T-cell (primary cell): ENCODE results near the gene BCAS3. TPM values are rescaled to one million over a fixed set of nuclear protein-coding genes. Genes with fewer than 3 reads are reported as not detected.
"Not testable (repeated sequence)": the region's sequence is repeated elsewhere in the genome, so short reads cannot be mapped to it uniquely, and the experiment has no call there.

ENCODE experiments used
- ATAC-seq, 4 experiments: fragments of 200-7000 bp in 3 of 4; fragments of 150-1000 bp in 1 of 4; cut with Tn5 transposase; replicated peaks in 1 of 4; 1 replicate in 3 of 4; 2 replicates in 1 of 4; pipeline ENCODE4 v1.10.0; 2021; ENCODE audit warnings: moderate library complexity in 3 of 4, mild to moderate bottlenecking in 2 of 4, moderate number of reproducible peaks in 1 of 4
- CTCF ChIA-PET, 2 donors: fragments of 300-600 bp; sonication (Branson Sonifier 250); formaldehyde crosslinking; loops; one replicate each; lab custom pipeline; 2022; ENCODE audit warnings: antibody characterized with exemption in 2 of 2; lab: Charles Lee
- POLR2A ChIA-PET, 2 donors: fragments of 300-600 bp; sonication (Branson Sonifier 250); formaldehyde crosslinking; loops; one replicate each; lab custom pipeline; 2022; ENCODE audit warnings: antibody characterized with exemption in 2 of 2; lab: Charles Lee
- DNase-seq, 35 experiments: peaks; one replicate each; pipeline versions ENCODE4 v3.0.0 to v3.0.0-alpha.2; 2013 to 2023
- H3K27ac ChIP-seq: one replicate; pipeline ENCODE4 v1.5.1; 2013; ENCODE audit warnings: low read length
- H3K27me3 ChIP-seq, 2 experiments: replicated peaks in 1 of 2; 1 replicate in 1 of 2; 2 replicates in 1 of 2; pipeline versions ENCODE4 v1.6.1 to v1.7.0; 2013; ENCODE audit warnings: low read length in 1 of 2, mixed read lengths in 1 of 2; ENCODE audit not compliant: control insufficient read depth in 2 of 2, insufficient read depth in 2 of 2; ENCODE audit errors: extremely low read depth in 1 of 2
- H3K36me3 ChIP-seq, 2 donors: 1 replicate in 1 of 2; 2 replicates in 1 of 2; pipeline versions ENCODE4 v1.6.1 to v1.7.0; 2013; ENCODE audit warnings: low read length in 1 of 2; ENCODE audit not compliant: control insufficient read depth in 2 of 2, insufficient read depth in 1 of 2; ENCODE audit errors: extremely low read depth in 1 of 2
- H3K4me1 ChIP-seq, 2 experiments: 1 replicate in 1 of 2; 2 replicates in 1 of 2; pipeline versions ENCODE4 v1.6.1 to v1.7.0; 2013; ENCODE audit warnings: low read length in 2 of 2, mixed read lengths in 1 of 2; ENCODE audit not compliant: insufficient read depth in 2 of 2, control insufficient read depth in 1 of 2; ENCODE audit errors: extremely low read depth in 1 of 2
- H3K4me3 ChIP-seq, 2 donors: 1 replicate in 1 of 2; 2 replicates in 1 of 2; pipeline versions ENCODE4 v1.5.1 to v1.7.0; 2013; ENCODE audit warnings: mild to moderate bottlenecking in 2 of 2, low read length in 1 of 2, moderate library complexity in 1 of 2; ENCODE audit not compliant: control insufficient read depth in 1 of 2; ENCODE audit errors: extremely low read depth in 1 of 2
- H3K9me3 ChIP-seq: 2 replicates; pipeline ENCODE4 v1.7.0; 2013
- H3K27ac Mint-ChIP-seq, 2 donors: one replicate each; pipeline ENCODE4 v1.8.0; 2020 to 2021; ENCODE audit warnings: mild to moderate bottlenecking in 2 of 2, mixed read lengths in 2 of 2
- H3K27me3 Mint-ChIP-seq, 2 donors: one replicate each; pipeline ENCODE4 v1.8.0; 2021 to 2022; ENCODE audit warnings: mixed read lengths in 2 of 2
- H3K36me3 Mint-ChIP-seq: one replicate; pipeline ENCODE4 v1.8.0; 2021; ENCODE audit warnings: mixed read lengths
- H3K4me1 Mint-ChIP-seq, 3 donors: one replicate each; pipeline ENCODE4 v1.8.0; 2020 to 2022; ENCODE audit warnings: mixed read lengths in 3 of 3, mild to moderate bottlenecking in 1 of 3
- H3K4me3 Mint-ChIP-seq, 3 donors: one replicate each; pipeline ENCODE4 v1.8.0; 2020 to 2022; ENCODE audit warnings: mild to moderate bottlenecking in 3 of 3, mixed read lengths in 3 of 3, moderate library complexity in 3 of 3
- H3K9me3 Mint-ChIP-seq, 3 donors: one replicate each; pipeline ENCODE4 v1.8.0; 2020 to 2022; ENCODE audit warnings: mixed read lengths in 3 of 3
- WGBS: methylation state at CpG from one replicate; pipeline ENCODE4 v1.1.5; 2013; ENCODE audit warnings: missing lambda C conversion rate; ENCODE audit not compliant: insufficient coverage; 5-methylcytosine and 5-hydroxymethylcytosine counted together
- total RNA-seq, 35 experiments: library from RNA in 6 of 35; stranded (reverse) in 6 of 35; fragments of 120-200 nt in 1 of 35; gene quantifications; one replicate each; pipeline versions ENCODE4 v1.2.1 to v1.2.4 and lab custom pipeline; 2013 to 2026

Gene BCAS3
- total RNA-seq, 5 donors from 2014 or later (not counting 1 experiment from before 2014, with no cell fraction given): 33.8 to 57.8 (median 38.1) TPM

GRCh38 chr17:61240851-61241468 lies 563.3 kb downstream of the BCAS3 start:
- no CpG with 5 or more reads among the region's 5 CpGs for WGBS
- H3K36me3 Mint-ChIP-seq: peaks cover 7% of the 10 kb centered on the region

GRCh38 chr17:61244988-61245387 lies 567.3 kb downstream of the BCAS3 start:
- H3K9me3 Mint-ChIP-seq, DNase-seq, H3K36me3 Mint-ChIP-seq, H3K4me3 ChIP-seq, CTCF ChIA-PET, H3K36me3 ChIP-seq, H3K4me3 Mint-ChIP-seq, H3K27me3 Mint-ChIP-seq, ATAC-seq, H3K27ac Mint-ChIP-seq, H3K4me1 ChIP-seq, H3K27ac ChIP-seq, H3K4me1 Mint-ChIP-seq, POLR2A ChIA-PET, H3K27me3 ChIP-seq, H3K9me3 ChIP-seq: not testable (repeated sequence)
- WGBS: 90% methylated on average over 2 of the region's 8 CpGs

More at GRCh38 chr17:61240851-61241468, 563.3 kb downstream of the BCAS3 start:
- Mint-ChIP-seq H3K27me3 (no peaks in the 10 kb centered on the region), H3K27ac (peak overlapping the region in 1 of 2 donors; percentile 11), H3K9me3 (no peaks in the 10 kb centered on the region), H3K4me3 (no peak overlapping the region), H3K4me1 (peaks cover 0 to 15% (median 6%) of the 10 kb centered on the region in 3 donors)
- ChIA-PET POLR2A (no interaction called here), CTCF (interaction anchor here in 1 of 2 donors (1.0 kb wide), 1 partner anchor 14 kb away, joined by 3 read pairs; no protein-coding TSS in a partner anchor)
- H3K4me1 ChIP-seq: no peaks in the 10 kb centered on the region
- no peaks in the 10 kb centered on the region for H3K27me3 ChIP-seq
- no peak overlapping the region for H3K27ac ChIP-seq
- ATAC-seq: no peak
- H3K4me3 ChIP-seq: no peak overlapping the region
- no peak for DNase-seq
- no peaks in the 10 kb centered on the region for H3K9me3 ChIP-seq
- H3K36me3 ChIP-seq: no peaks in the 10 kb centered on the region

GRCh38 chr17:61245706-61246135 lies 568.1 kb downstream of the BCAS3 start:
- Histone ChIP-seq H3K27me3 (no peaks in the 10 kb centered on the region), H3K27ac (no peak overlapping the region), H3K4me3 (no peak overlapping the region), H3K9me3 (no peaks in the 10 kb centered on the region), H3K4me1 (no peaks in the 10 kb centered on the region), H3K36me3 (no peaks in the 10 kb centered on the region)
- H3K36me3 Mint-ChIP-seq: peaks cover 3% of the 10 kb centered on the region
- H3K4me3 Mint-ChIP-seq: no peak overlapping the region
- POLR2A ChIA-PET: interaction anchor here in 1 of 2 donors (0.5 kb wide), 1 partner anchor 61 kb away, joined by 3 read pairs; no protein-coding TSS in a partner anchor
- DNase-seq (no peak), ATAC-seq (no peak)
- no peaks in the 10 kb centered on the region for H3K9me3 Mint-ChIP-seq
- CTCF ChIA-PET: interaction anchor here in 1 of 2 donors (0.5 to 1.0 kb wide), 4 partner anchors 9 to 475 kb away, joined by 3 to 7 read pairs (median 4); no protein-coding TSS in a partner anchor
- no peaks in the 10 kb centered on the region for H3K27me3 Mint-ChIP-seq
- peaks cover 0 to 9% (median 5%) of the 10 kb centered on the region in 3 donors for H3K4me1 Mint-ChIP-seq
- H3K27ac Mint-ChIP-seq: no peak overlapping the region
- whole genome bisulfite sequencing: no CpG with 5 or more reads among the region's 3 CpGs

GRCh38 chr17:61247439-61247838 lies 569.8 kb downstream of the BCAS3 start:
- H3K27ac ChIP-seq: no peak overlapping the region
- 91% methylated on average over 1 of the region's 3 CpGs for WGBS
- H3K4me1 ChIP-seq: no peaks in the 10 kb centered on the region
- no peak for ATAC-seq
- no peaks in the 10 kb centered on the region for H3K27me3 ChIP-seq
- H3K4me3 ChIP-seq: no peak overlapping the region
- ChIA-PET POLR2A (no interaction called here), CTCF (no interaction called here)
- H3K9me3 ChIP-seq: no peaks in the 10 kb centered on the region
- no peaks in the 10 kb centered on the region for H3K27me3 Mint-ChIP-seq
- no peak overlapping the region for H3K27ac Mint-ChIP-seq
- H3K36me3 ChIP-seq: no peaks in the 10 kb centered on the region
- no peaks in the 10 kb centered on the region for H3K9me3 Mint-ChIP-seq
- no peak for DNase-seq
- peaks cover 0 to 8% (median 5%) of the 10 kb centered on the region in 3 donors for H3K4me1 Mint-ChIP-seq
- H3K36me3 Mint-ChIP-seq: peaks cover 3% of the 10 kb centered on the region
- H3K4me3 Mint-ChIP-seq: no peak overlapping the region

GRCh38 chr17:61248399-61248798 lies 570.7 kb downstream of the BCAS3 start:
- no peaks in the 10 kb centered on the region for H3K4me1 ChIP-seq
- no peaks in the 10 kb centered on the region for H3K9me3 ChIP-seq
- H3K36me3 Mint-ChIP-seq: no peaks in the 10 kb centered on the region
- H3K27ac ChIP-seq: no peak overlapping the region
- ChIA-PET POLR2A (no interaction called here), CTCF (no interaction called here)
- no peak overlapping the region for H3K4me3 ChIP-seq
- no peak for ATAC-seq
- H3K9me3 Mint-ChIP-seq: no peaks in the 10 kb centered on the region
- no peak for DNase-seq
- H3K27ac Mint-ChIP-seq: no peak overlapping the region
- no CpG with 5 or more reads among the region's 2 CpGs for WGBS
- no peaks in the 10 kb centered on the region for H3K27me3 ChIP-seq
- H3K36me3 ChIP-seq: no peaks in the 10 kb centered on the region
- H3K4me1 Mint-ChIP-seq: peaks cover 0 to 8% (median 5%) of the 10 kb centered on the region in 3 donors
- H3K4me3 Mint-ChIP-seq: no peak overlapping the region
- H3K27me3 Mint-ChIP-seq: no peaks in the 10 kb centered on the region

- Histone ChIP-seq H3K4me1 (no peaks in the 10 kb centered on the region), H3K9me3 (no peaks in the 10 kb centered on the region), H3K36me3 (no peaks in the 10 kb centered on the region), H3K4me3 (no peak overlapping the region), H3K27ac (no peak overlapping the region), H3K27me3 (no peaks in the 10 kb centered on the region)
- DNase-seq (no peak), ATAC-seq (no peak)
- no CpG with 5 or more reads among the region's 4 CpGs for WGBS
- H3K36me3 Mint-ChIP-seq: no peaks in the 10 kb centered on the region
- H3K9me3 Mint-ChIP-seq: no peaks in the 10 kb centered on the region
- H3K4me1 Mint-ChIP-seq: peaks cover 0 to 8% (median 5%) of the 10 kb centered on the region in 3 donors
- POLR2A ChIA-PET: no interaction called here
- CTCF ChIA-PET: no interaction called here
- no peaks in the 10 kb centered on the region for H3K27me3 Mint-ChIP-seq
- no peak overlapping the region for H3K27ac Mint-ChIP-seq
- no peak overlapping the region for H3K4me3 Mint-ChIP-seq
Observed at GRCh38 chr17:61249649-61250299, 572.1 kb downstream of the BCAS3 start.
